A549 (cell line): Measurements from ENCODE around the gene CEACAM16.

ENCODE experiments used
- POLR2A ChIP-seq: IDR thresholded peaks from 2 replicates; pipeline ENCODE4 v1.6.1; 2012; ENCODE audit warnings: mild to moderate bottlenecking, low read length
- TF ChIP-seq, protein P1 (sequence below): fragments of 450-650 bp; IDR thresholded peaks from 2 replicates; pipeline ENCODE4 v1.6.1; 2014; ENCODE audit warnings: antibody characterized with exemption

DNA sequence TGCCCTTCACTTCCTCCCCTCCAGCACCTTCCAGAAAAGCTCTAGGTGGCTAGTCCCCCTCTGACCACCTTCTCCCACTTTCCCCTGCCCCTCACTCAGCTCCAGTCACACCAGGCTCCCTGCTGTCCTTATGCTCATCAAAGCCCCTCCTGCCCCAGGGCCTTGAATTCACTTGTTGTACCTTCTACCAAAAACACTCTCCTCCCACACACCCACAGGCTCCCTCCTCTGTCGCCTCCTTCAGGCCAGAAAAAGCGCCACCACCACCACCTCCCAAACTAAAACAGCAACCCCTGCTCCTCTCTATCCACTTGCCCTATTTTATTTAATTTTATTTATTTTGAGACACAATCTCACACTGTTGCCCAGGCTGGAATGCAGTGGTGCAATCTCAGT is 4.8 kb upstream of the CEACAM16 start:
- TF ChIP-seq POLR2A: no peak
- TF ChIP-seq, protein P1, sequence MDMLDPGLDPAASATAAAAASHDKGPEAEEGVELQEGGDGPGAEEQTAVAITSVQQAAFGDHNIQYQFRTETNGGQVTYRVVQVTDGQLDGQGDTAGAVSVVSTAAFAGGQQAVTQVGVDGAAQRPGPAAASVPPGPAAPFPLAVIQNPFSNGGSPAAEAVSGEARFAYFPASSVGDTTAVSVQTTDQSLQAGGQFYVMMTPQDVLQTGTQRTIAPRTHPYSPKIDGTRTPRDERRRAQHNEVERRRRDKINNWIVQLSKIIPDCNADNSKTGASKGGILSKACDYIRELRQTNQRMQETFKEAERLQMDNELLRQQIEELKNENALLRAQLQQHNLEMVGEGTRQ: no peak
